HG03439 (cell line): ENCODE data around the gene PDPN.

Source experiments
- ATAC-seq: cut with Tn5 transposase; IDR thresholded peaks from one replicate; pipeline ENCODE4 v1.9.1; 2021; ENCODE audit warnings: mild to moderate bottlenecking, moderate library complexity; ENCODE audit not compliant: unreplicated experiment

The PDPN gene

GRCh38 chr1:13576926-13577325 is 6.7 kb upstream of the PDPN start:
- no peak for ATAC-seq

GRCh38 chr1:13577846-13578245 is 5.8 kb upstream of the PDPN start:
- no peak for ATAC-seq

- no peak for ATAC-seq
These were observed 2.2 kb upstream of the PDPN start for GRCh38 chr1:13581446-13581845.

- ATAC-seq: no peak
These were observed 754 bp upstream of the PDPN start for GRCh38 chr1:13582713-13583443.

- ATAC-seq: no peak
These were observed 547 bp downstream of the PDPN start for GRCh38 chr1:13583966-13584791.

- ATAC-seq: no peak
These were observed 1.4 kb downstream of the PDPN start for GRCh38 chr1:13584876-13585611.

- ATAC-seq: no peak
These were observed 2.0 kb downstream of the PDPN start for GRCh38 chr1:13585612-13585991.

GRCh38 chr1:13586001-13586400 is 2.4 kb downstream of the PDPN start:
- ATAC-seq: no peak

- no peak for ATAC-seq
These were observed 3.8 kb downstream of the PDPN start for GRCh38 chr1:13587256-13588030.

GRCh38 chr1:13588946-13589796 is 5.5 kb downstream of the PDPN start:
- no peak for ATAC-seq

GRCh38 chr1:13590486-13590885 is 6.9 kb downstream of the PDPN start:
- no peak for ATAC-seq

GRCh38 chr1:13593511-13594131 is 10.0 kb downstream of the PDPN start:
- ATAC-seq: no peak

- ATAC-seq: no peak
These were observed 11.8 kb downstream of the PDPN start for GRCh38 chr1:13595411-13595810.

GRCh38 chr1:13597166-13597565 is 13.5 kb downstream of the PDPN start:
- ATAC-seq: no peak

GRCh38 chr1:13600762-13601453 is 17.3 kb downstream of the PDPN start:
- ATAC-seq: no peak

GRCh38 chr1:13604176-13604575 is 20.5 kb downstream of the PDPN start:
- ATAC-seq: no peak

- no peak for ATAC-seq
These were observed 21.1 kb downstream of the PDPN start for GRCh38 chr1:13604721-13605120.

GRCh38 chr1:13605159-13605558 is 21.5 kb downstream of the PDPN start:
- ATAC-seq: no peak

- no peak for ATAC-seq
These were observed 23.4 kb downstream of the PDPN start for GRCh38 chr1:13607002-13607401.
